Trophoblast cell (in vitro differentiated cells and primary cell): ENCODE data around the gene PGD.
A peak's percentile ranks its signal among the peaks of the same experiment; 100 is the strongest.

Experiments
- DNase-seq, 2 donors: peaks; one replicate each; pipeline ENCODE4 v3.0.0-alpha.2; 2016
- H2AFZ ChIP-seq: 2 replicates; pipeline ENCODE4 v1.6.1; 2013; ENCODE audit warnings: low read length, moderate library complexity, mild to moderate bottlenecking; ENCODE audit not compliant: insufficient read depth, poor library complexity
- H2AK5ac ChIP-seq: 2 replicates; pipeline ENCODE4 v1.6.1; 2013; ENCODE audit warnings: mild to moderate bottlenecking, low read length
- H2BK120ac ChIP-seq: 2 replicates; pipeline ENCODE4 v1.6.1; 2013; ENCODE audit warnings: low read length, mild to moderate bottlenecking, moderate library complexity; ENCODE audit not compliant: insufficient read depth, poor library complexity
- H2BK12ac ChIP-seq: 2 replicates; pipeline ENCODE4 v1.6.1; 2013; ENCODE audit warnings: mild to moderate bottlenecking, low read length, moderate library complexity
- H2BK5ac ChIP-seq: 2 replicates; pipeline ENCODE4 v1.6.1; 2013; ENCODE audit warnings: low read length, low read depth, moderate library complexity, mild to moderate bottlenecking; ENCODE audit not compliant: poor library complexity
- H3K14ac ChIP-seq: 2 replicates; pipeline ENCODE4 v1.6.1; 2013; ENCODE audit warnings: mild to moderate bottlenecking, low read length
- H3K18ac ChIP-seq: 2 replicates; pipeline ENCODE4 v1.6.1; 2013; ENCODE audit warnings: mild to moderate bottlenecking, low read length
- H3K23ac ChIP-seq: 2 replicates; pipeline ENCODE4 v1.6.1; 2013; ENCODE audit warnings: low read length
- H3K27ac ChIP-seq: 2 replicates; pipeline ENCODE4 v1.5.1; 2013; ENCODE audit warnings: low read depth, mild to moderate bottlenecking, inconsistent platforms, low read length, moderate library complexity
- H3K27me3 ChIP-seq: 2 replicates; pipeline ENCODE4 v1.6.1; 2013; ENCODE audit warnings: inconsistent platforms, mild to moderate bottlenecking, low read length, moderate library complexity; ENCODE audit not compliant: insufficient read depth
- H3K36me3 ChIP-seq, 2 experiments: 1 replicate in 1 of 2; 2 replicates in 1 of 2; pipeline ENCODE4 v1.6.1; 2013; ENCODE audit warnings: low read length in 2 of 2, mild to moderate bottlenecking in 2 of 2, moderate library complexity in 1 of 2; ENCODE audit not compliant: insufficient read depth in 2 of 2, control insufficient read depth in 1 of 2
- H3K4ac ChIP-seq: 2 replicates; pipeline ENCODE4 v1.6.1; 2013; ENCODE audit warnings: low read depth, mild to moderate bottlenecking, low read length, moderate library complexity
- H3K4me1 ChIP-seq, 2 experiments: 1 replicate in 1 of 2; 2 replicates in 1 of 2; pipeline ENCODE4 v1.6.1; 2013; ENCODE audit warnings: low read length in 2 of 2, mild to moderate bottlenecking in 2 of 2, moderate library complexity in 1 of 2; ENCODE audit not compliant: insufficient read depth in 2 of 2, control insufficient read depth in 1 of 2
- H3K4me2 ChIP-seq: 2 replicates; pipeline ENCODE4 v1.6.1; 2013; ENCODE audit warnings: inconsistent platforms, mild to moderate bottlenecking, low read length, moderate library complexity
- H3K4me3 ChIP-seq: 2 replicates; pipeline ENCODE4 v1.5.1; 2013; ENCODE audit warnings: mild to moderate bottlenecking, low read depth, low read length, inconsistent platforms
- H3K79me1 ChIP-seq: one replicate; pipeline ENCODE4 v1.6.1; 2013; ENCODE audit warnings: low read length
- H3K79me2 ChIP-seq: 2 replicates; pipeline ENCODE4 v1.6.1; 2013; ENCODE audit warnings: low read length, mild to moderate bottlenecking; ENCODE audit not compliant: control insufficient read depth, insufficient read depth, poor library complexity
- H3K9ac ChIP-seq: 2 replicates; pipeline ENCODE4 v1.6.1; 2013; ENCODE audit warnings: mild to moderate bottlenecking, low read length
- H3K9me3 ChIP-seq: 2 replicates; pipeline ENCODE4 v1.6.1; 2013; ENCODE audit warnings: low read depth, mild to moderate bottlenecking, control low read depth, inconsistent platforms, low read length; ENCODE audit not compliant: insufficient read depth
- H4K12ac ChIP-seq: 2 replicates; pipeline ENCODE4 v1.6.1; 2013; ENCODE audit warnings: low read depth, mild to moderate bottlenecking, low read length, moderate library complexity
- H4K8ac ChIP-seq: 2 replicates; pipeline ENCODE4 v1.6.1; 2013; ENCODE audit warnings: low read depth, mild to moderate bottlenecking, low read length, moderate library complexity
- H4K91ac ChIP-seq: one replicate; pipeline ENCODE4 v1.6.1; 2013; ENCODE audit warnings: low read depth, mild to moderate bottlenecking, low read length, moderate library complexity
- WGBS: extraction: QIAGEN DNeasy Blood & Tissue Kit; methylation state at CpG from one replicate; pipeline ENCODE4 v1.1.7; 2013; ENCODE audit warnings: missing lambda C conversion rate; ENCODE audit not compliant: insufficient read length, insufficient coverage; ENCODE audit errors: extremely low coverage; 5-methylcytosine and 5-hydroxymethylcytosine counted together

The PGD gene

DNA sequence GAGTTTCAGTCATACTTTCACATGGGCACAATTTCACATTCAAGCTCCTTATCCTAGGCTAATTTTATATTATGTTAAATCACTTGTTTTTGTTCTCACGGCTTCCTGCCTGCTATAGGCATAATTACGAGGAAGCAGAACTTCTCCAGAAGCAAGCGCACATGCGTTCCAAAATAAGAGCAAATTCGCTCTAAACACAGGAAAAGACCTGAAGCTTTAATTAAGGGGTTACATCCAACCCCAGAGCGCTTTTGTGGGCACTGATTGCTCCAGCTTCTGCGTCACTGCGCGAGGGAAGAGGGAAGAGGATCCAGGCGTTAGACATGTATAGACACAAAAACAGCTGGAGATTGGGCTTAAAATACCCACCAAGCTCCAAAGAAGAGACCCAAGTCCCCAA lies 50.9 kb downstream of the PGD start, which contains the start of gene CORT:
Gene CORT, plus strand, starts transcription at position 281 of the 400 bp plus-strand sequence. CDS start 193 bp downstream, outside the sequence.
- H3K79me1 ChIP-seq, result no peaks in the 10 kb centered on the region
- H4K8ac ChIP-seq, result no peak within 1 kb of the TSS
- no peaks in the 10 kb centered on the region for H3K79me2 ChIP-seq
- DNase-seq, result no peak
- H3K4ac ChIP-seq, result no peak within 1 kb of the TSS
- H3K4me2 ChIP-seq, result no peak within 1 kb of the TSS
- no peak within 1 kb of the TSS for H2AK5ac ChIP-seq
- no peak within 1 kb of the TSS for H3K18ac ChIP-seq
- H3K9me3 ChIP-seq, result peaks cover 3% of the 10 kb centered on the region
- H3K4me3 ChIP-seq, result no peak within 1 kb of the TSS
- no CpG with 5 or more reads among the region's 10 CpGs for WGBS
- no peak within 1 kb of the TSS for H3K27ac ChIP-seq
- H3K9ac ChIP-seq, result no peak within 1 kb of the TSS
- no peak within 1 kb of the TSS for H4K12ac ChIP-seq
- H3K14ac ChIP-seq, result no peak within 1 kb of the TSS
- no peaks in the 10 kb centered on the region for H3K36me3 ChIP-seq
- H3K27me3 ChIP-seq, result no peaks in the 10 kb centered on the region
- H3K4me1 ChIP-seq, result peaks cover 0 to 2% of the 10 kb centered on the region in 2 experiments
- no peak within 1 kb of the TSS for H2BK12ac ChIP-seq
- no peak within 1 kb of the TSS for H2BK5ac ChIP-seq
- H4K91ac ChIP-seq, result no peak within 1 kb of the TSS
- peak within 1 kb of the TSS; percentile 43 for H3K23ac ChIP-seq
- H2AFZ ChIP-seq, result no peak within 1 kb of the TSS
- no peak within 1 kb of the TSS for H2BK120ac ChIP-seq

DNA sequence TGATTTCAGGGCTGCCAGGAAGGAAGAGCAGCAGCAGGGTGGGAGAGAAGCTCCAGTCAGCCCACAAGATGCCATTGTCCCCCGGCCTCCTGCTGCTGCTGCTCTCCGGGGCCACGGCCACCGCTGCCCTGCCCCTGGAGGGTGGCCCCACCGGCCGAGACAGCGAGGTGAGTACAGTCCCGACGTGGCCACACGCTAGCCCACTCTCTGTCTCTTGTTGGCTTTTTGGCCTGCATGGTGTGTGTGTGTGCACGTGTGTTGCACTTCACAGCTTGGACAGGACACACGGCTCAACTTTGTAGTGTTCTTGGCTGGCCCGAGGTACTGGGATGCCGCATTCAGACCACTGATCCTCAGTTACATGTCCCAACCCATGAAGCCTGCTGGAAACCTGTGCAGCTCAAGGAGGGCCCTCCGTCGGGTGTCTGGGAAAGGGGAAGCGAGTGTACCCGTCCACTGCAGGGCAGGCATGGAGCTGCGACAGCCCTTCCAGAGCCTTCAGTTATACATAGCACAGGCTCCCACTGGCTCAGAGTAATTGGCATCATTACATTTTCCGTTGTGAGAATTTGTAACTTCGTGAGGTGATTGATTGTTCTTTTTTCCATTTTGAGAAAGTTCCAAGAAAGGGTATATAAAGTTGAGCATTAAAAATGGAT lies 51.4 kb downstream of the PGD start:
- Histone ChIP-seq H3K4me2 (no peak overlapping the region), H2AK5ac (no peak overlapping the region), H2BK12ac (no peak overlapping the region), H3K79me2 (no peaks in the 10 kb centered on the region), H3K18ac (no peak overlapping the region), H3K4me1 (peaks cover 0 to 2% of the 10 kb centered on the region in 2 experiments), H2BK120ac (no peak overlapping the region), H3K27ac (no peak overlapping the region), H3K4ac (no peak overlapping the region), H4K12ac (no peak overlapping the region), H3K27me3 (no peaks in the 10 kb centered on the region), H3K23ac (peak overlapping the region; percentile 43), H4K91ac (no peak overlapping the region), H3K4me3 (no peak overlapping the region), H3K79me1 (no peaks in the 10 kb centered on the region), H4K8ac (no peak overlapping the region), H3K36me3 (no peaks in the 10 kb centered on the region), H3K9ac (no peak overlapping the region), H2BK5ac (no peak overlapping the region), H3K14ac (no peak overlapping the region), H2AFZ (no peak overlapping the region), H3K9me3 (peaks cover 3% of the 10 kb centered on the region)
- no peak for DNase-seq
- no CpG with 5 or more reads among the region's 21 CpGs for WGBS

DNA sequence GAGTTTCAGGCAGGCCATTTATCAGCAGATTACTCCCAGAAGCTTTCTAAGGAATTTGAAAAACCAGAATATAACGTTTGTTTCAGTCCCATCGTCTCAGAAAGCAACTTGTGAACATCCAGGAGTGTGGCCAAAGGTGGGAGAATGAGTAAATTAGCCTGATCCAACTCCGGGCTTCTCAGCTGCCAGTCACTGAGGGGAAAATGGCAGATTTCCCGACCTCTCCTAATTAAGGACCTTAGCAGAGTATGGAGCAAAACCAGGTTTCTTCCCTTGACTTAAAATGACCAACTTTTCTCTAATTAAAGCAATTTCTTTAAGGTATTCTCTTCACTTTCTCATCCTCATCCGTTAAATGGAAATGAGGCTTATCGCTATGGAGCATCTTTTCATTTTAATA lies 52.0 kb downstream of the PGD start:
- Histone ChIP-seq H4K8ac (no peak overlapping the region), H2AK5ac (no peak overlapping the region), H2BK5ac (no peak overlapping the region), H3K9me3 (peaks cover 3% of the 10 kb centered on the region), H3K18ac (no peak overlapping the region), H4K12ac (no peak overlapping the region), H3K23ac (no peak overlapping the region), H3K14ac (no peak overlapping the region), H3K4me1 (peaks cover 0 to 2% of the 10 kb centered on the region in 2 experiments), H3K9ac (no peak overlapping the region), H3K79me2 (no peaks in the 10 kb centered on the region), H3K27ac (no peak overlapping the region), H3K4ac (no peak overlapping the region), H2BK120ac (no peak overlapping the region), H3K79me1 (no peaks in the 10 kb centered on the region), H3K36me3 (peaks cover 0 to 2% of the 10 kb centered on the region in 2 experiments), H3K4me3 (no peak overlapping the region), H2AFZ (no peak overlapping the region), H3K4me2 (no peak overlapping the region), H2BK12ac (no peak overlapping the region), H3K27me3 (no peaks in the 10 kb centered on the region), H4K91ac (no peak overlapping the region)
- no CpG with 5 or more reads among the region's 6 CpGs for WGBS
- no peak for DNase-seq

DNA sequence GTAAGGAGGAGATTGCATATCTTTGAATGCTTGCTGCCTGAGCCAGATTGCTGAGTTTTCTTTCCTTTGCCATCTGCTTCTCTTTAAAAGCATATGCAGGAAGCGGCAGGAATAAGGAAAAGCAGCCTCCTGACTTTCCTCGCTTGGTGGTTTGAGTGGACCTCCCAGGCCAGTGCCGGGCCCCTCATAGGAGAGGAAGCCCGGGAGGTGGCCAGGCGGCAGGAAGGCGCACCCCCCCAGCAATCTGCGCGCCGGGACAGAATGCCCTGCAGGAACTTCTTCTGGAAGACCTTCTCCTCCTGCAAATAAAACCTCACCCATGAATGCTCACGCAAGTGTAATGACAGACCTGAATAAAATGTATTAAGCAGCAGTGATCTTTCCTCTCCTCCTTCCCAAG lies 52.4 kb downstream of the PGD start:
- Histone ChIP-seq H3K4me3 (no peak overlapping the region), H3K23ac (no peak overlapping the region), H2BK5ac (no peak overlapping the region), H3K9me3 (peaks cover 3% of the 10 kb centered on the region), H4K91ac (no peak overlapping the region), H3K18ac (no peak overlapping the region), H2AK5ac (no peak overlapping the region), H3K27me3 (no peaks in the 10 kb centered on the region), H3K27ac (no peak overlapping the region), H3K4me2 (no peak overlapping the region), H3K79me2 (no peaks in the 10 kb centered on the region), H3K79me1 (no peaks in the 10 kb centered on the region), H3K4me1 (peaks cover 0 to 2% of the 10 kb centered on the region in 2 experiments), H3K9ac (no peak overlapping the region), H4K12ac (no peak overlapping the region), H4K8ac (no peak overlapping the region), H3K36me3 (peaks cover 0 to 2% of the 10 kb centered on the region in 2 experiments), H2BK12ac (no peak overlapping the region), H3K4ac (no peak overlapping the region), H2AFZ (no peak overlapping the region), H3K14ac (no peak overlapping the region), H2BK120ac (no peak overlapping the region)
- WGBS, result no CpG with 5 or more reads among the region's 10 CpGs
- DNase-seq, result no peak
